Endothelial cell of umbilical vein (primary cell): Measurements from ENCODE around the gene ZBTB17. TPM values are rescaled to one million over a fixed set of nuclear protein-coding genes. Genes with fewer than 3 reads are reported as not detected.

Source experiments
- BruUV-seq: library from RNA; stranded (reverse); fragments of 400-500 nt; replicated peaks from 2 replicates; lab custom pipeline; 2021; lab: Mats Ljungman, UMichigan
- CTCF ChIA-PET: fragments of 300-600, 350-600 bp; sonication (Branson Sonifier 250); formaldehyde crosslinking; loops from one replicate; lab custom pipeline; 2021; ENCODE audit warnings: antibody characterized with exemption, inconsistent platforms; lab: Charles Lee
- POLR2A ChIA-PET: fragments of 300-600, 350-600 bp; sonication (Branson Sonifier 250); formaldehyde crosslinking; loops from one replicate; lab custom pipeline; 2021; ENCODE audit warnings: antibody characterized with exemption, inconsistent platforms; lab: Charles Lee
- DNase-seq: peaks from one replicate; pipeline ENCODE4 v3.0.0-alpha.2; 2011; ENCODE audit warnings: low read depth, low spot score
- FAIRE-seq: peaks from 2 replicates; lab custom pipeline; 2011; peaks lifted over from hg19 to GRCh38; lab: Jason Lieb, UNC
- H2AFZ ChIP-seq: 2 replicates; pipeline ENCODE4 v1.6.0; 2012; ENCODE audit warnings: low read depth, low read length, control low read depth, inconsistent platforms
- H3K27ac ChIP-seq: 2 replicates; pipeline ENCODE4 v1.5.1; 2011; ENCODE audit warnings: low read depth, mild to moderate bottlenecking, control low read depth, low read length, moderate library complexity; ENCODE audit not compliant: insufficient read depth
- H3K27me3 ChIP-seq, 2 experiments: 2 replicates each; pipeline versions ENCODE4 v1.6.0 to v1.6.1; 2011; ENCODE audit warnings: low read length in 2 of 2, mixed read lengths in 1 of 2; ENCODE audit not compliant: control insufficient read depth in 2 of 2, insufficient read depth in 2 of 2
- H3K36me3 ChIP-seq, 2 experiments: 2 replicates in 1 of 2; 3 replicates in 1 of 2; pipeline ENCODE4 v1.5.1; 2011; ENCODE audit warnings: low read length in 2 of 2, mild to moderate bottlenecking in 1 of 2, moderate library complexity in 1 of 2; ENCODE audit not compliant: control insufficient read depth in 2 of 2, insufficient read depth in 2 of 2; ENCODE audit errors: extremely low read depth in 1 of 2
- H3K4me1 ChIP-seq: 3 replicates; pipeline ENCODE4 v1.5.1; 2011; ENCODE audit warnings: mild to moderate bottlenecking, low read length; ENCODE audit not compliant: control insufficient read depth, insufficient read depth; ENCODE audit errors: extremely low read depth
- H3K4me2 ChIP-seq: 2 replicates; pipeline ENCODE4 v1.6.1; 2011; ENCODE audit warnings: low read length, control low read depth, mixed read lengths; ENCODE audit not compliant: insufficient read depth
- H3K4me3 ChIP-seq, 3 experiments: fragments of 200-600 bp in 1 of 3; sonication (generic), shearing (Covaris generic) in 1 of 3; replicated peaks in 1 of 3; 2 replicates each; pipeline ENCODE4 v1.5.1; 2011 to 2016; ENCODE audit warnings: control low read depth in 3 of 3, low read length in 3 of 3, mild to moderate bottlenecking in 2 of 3, inconsistent platforms in 1 of 3, low read depth in 1 of 3, moderate library complexity in 1 of 3; ENCODE audit not compliant: insufficient read depth in 1 of 3
- H3K79me2 ChIP-seq: 2 replicates; pipeline ENCODE4 v1.6.0; 2012; ENCODE audit warnings: low read length, inconsistent platforms; ENCODE audit not compliant: control insufficient read depth, insufficient read depth
- H3K9ac ChIP-seq: replicated peaks from 2 replicates; pipeline ENCODE3; 2011; ENCODE audit warnings: low read length, control low read depth; ENCODE audit not compliant: insufficient read depth; ENCODE audit errors: extremely low read depth
- H3K9me1 ChIP-seq: replicated peaks from 3 replicates; pipeline ENCODE4 v1.6.0; 2011; ENCODE audit warnings: mild to moderate bottlenecking, low read length; ENCODE audit not compliant: control insufficient read depth, insufficient read depth; ENCODE audit errors: extremely low read depth
- H3K9me3 ChIP-seq: replicated peaks from 2 replicates; pipeline ENCODE4 v1.5.1; 2012; ENCODE audit warnings: low read length, inconsistent platforms; ENCODE audit not compliant: control insufficient read depth, insufficient read depth
- H4K20me1 ChIP-seq: replicated peaks from 2 replicates; pipeline ENCODE3; 2011; ENCODE audit warnings: mild to moderate bottlenecking, low read length; ENCODE audit not compliant: control insufficient read depth, insufficient read depth; ENCODE audit errors: extremely low read depth
- EZH2 ChIP-seq: IDR thresholded peaks from 2 replicates; pipeline ENCODE4 v1.6.1; 2012; ENCODE audit warnings: borderline replicate concordance, low read depth, mild to moderate bottlenecking, moderate library complexity, low read length, inconsistent platforms; ENCODE audit not compliant: severe bottlenecking
- FOS ChIP-seq: IDR thresholded peaks from 2 replicates; pipeline ENCODE4 v1.6.1; 2011; ENCODE audit warnings: mild to moderate bottlenecking, low read length, moderate library complexity, borderline replicate concordance; ENCODE audit not compliant: insufficient read depth
- GATA2 ChIP-seq: IDR thresholded peaks from 2 replicates; pipeline ENCODE4 v1.7.0; 2011; ENCODE audit warnings: low read depth, mild to moderate bottlenecking, moderate library complexity, mixed read lengths, low read length; ENCODE audit not compliant: insufficient read length, insufficient read depth
- JUN ChIP-seq: IDR thresholded peaks from 2 replicates; pipeline ENCODE4 v1.6.1; 2011; ENCODE audit warnings: borderline replicate concordance, low read depth; ENCODE audit not compliant: insufficient read length, insufficient read depth
- MYC ChIP-seq: IDR thresholded peaks from one replicate; pipeline ENCODE4 v1.6.1; 2011; ENCODE audit warnings: mild to moderate bottlenecking, low read depth, low read length
- POLR2A ChIP-seq: IDR thresholded peaks from 2 replicates; pipeline ENCODE4 v1.6.1; 2012; ENCODE audit warnings: low read depth, mild to moderate bottlenecking, control low read depth, low read length
- POLR2AphosphoS5 ChIP-seq: IDR thresholded peaks from 2 replicates; pipeline ENCODE4 v1.6.1; 2012; ENCODE audit warnings: low read depth, mild to moderate bottlenecking, control low read depth, low read length, moderate library complexity; ENCODE audit not compliant: insufficient read depth
- dilution Hi-C: fragments of 300-500 bp; cut with MboI; formaldehyde crosslinking; loops from one replicate; pipeline ENCODE4 v1.15.0; 2019; ENCODE audit warnings: low sequenced_read_pairs; ENCODE audit not compliant: extremely low pct_ligation_motif_present
- intact Hi-C: fragments of 100-400 bp; cut with micrococcal nuclease; formaldehyde crosslinking; loops from one replicate; pipeline ENCODE4 v1.10.0; 2022
- polyA plus RNA-seq, 4 experiments: library from polyadenylated mRNA; depleted of rRNA in 3 of 4; stranded (reverse) in 3 of 4; unstranded in 1 of 4; fragments of >200 nt; gene quantifications; 2 replicates each; pipeline versions ENCODE4 v1.2.1 to v1.2.3, GENCODE V29; 2011 to 2012; ENCODE audit warnings: missing spikeins in 1 of 4
- total RNA-seq: library from RNA; stranded (reverse); gene quantifications from 2 replicates; pipeline ENCODE4 v1.2.3, GENCODE V29; 2021
- TF ChIP-seq, protein P1 (sequence below): IDR thresholded peaks from 2 replicates; pipeline ENCODE4 v1.6.1; 2011; ENCODE audit not compliant: insufficient read depth, insufficient read length

Gene ZBTB17
- total and polyA plus RNA-seq, 2 donors (not counting 3 experiments of a cell fraction or from before 2014, with no cell fraction given) = 43.9 to 72.7 TPM

- FAIRE-seq = no peak
- intact Hi-C loops = no loop called here
- Histone ChIP-seq H3K79me2 (no peaks in the 10 kb centered on the region), H3K27ac (no peak overlapping the region), H3K9ac (no peak overlapping the region), H3K27me3 (peaks cover 2 to 10% of the 10 kb centered on the region in 2 experiments), H3K36me3 (no peaks in the 10 kb centered on the region), H3K4me1 (no peaks in the 10 kb centered on the region), H3K4me3 (no peak overlapping the region), H3K9me3 (no peaks in the 10 kb centered on the region), H3K9me1 (no peaks in the 10 kb centered on the region), H3K4me2 (no peak overlapping the region), H2AFZ (no peak overlapping the region), H4K20me1 (no peaks in the 10 kb centered on the region)
- ChIA-PET POLR2A (interaction anchor here (0.6 kb wide), 1 partner anchor 45 kb away, joined by 3 read pairs; no protein-coding TSS in a partner anchor), CTCF (interaction anchor here (1.1 to 2.0 kb wide), 5 partner anchors 9 to 194 kb away, joined by 3 to 10 read pairs (median 5); no protein-coding TSS in a partner anchor)
- dilution Hi-C loops = no loop called here
- no TSS peak for BruUV-seq
- no peak for TF ChIP-seq FOS
- TF ChIP-seq, protein P1, sequence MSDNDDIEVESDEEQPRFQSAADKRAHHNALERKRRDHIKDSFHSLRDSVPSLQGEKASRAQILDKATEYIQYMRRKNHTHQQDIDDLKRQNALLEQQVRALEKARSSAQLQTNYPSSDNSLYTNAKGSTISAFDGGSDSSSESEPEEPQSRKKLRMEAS = no peak
- TF ChIP-seq POLR2AphosphoS5 = no peak
- TF ChIP-seq MYC = no peak
- TF ChIP-seq EZH2 = no peak
- no peak for TF ChIP-seq GATA2
- TF ChIP-seq POLR2A = no peak
- no peak for TF ChIP-seq JUN
- no peak for DNase-seq
These were observed 9.9 kb upstream of the ZBTB17 start for GRCh38 chr1:15985611-15986297.
